Anterior cingulate cortex (tissue), 58 donors: ENCODE measurements around the gene MXI1.
"Not testable (repeated sequence)": the region's sequence is repeated elsewhere in the genome, so short reads cannot be mapped to it uniquely, and the experiment has no call there.

Experiments used
- DNase-seq, 58 donors: peaks; one replicate each; lab custom pipeline; 2025; lab: John Stamatoyannopoulos, UW

MXI1 gene

GRCh38 chr10:110179220-110179619 is 28.2 kb upstream of the MXI1 start:
- DNase-seq = no peak

- no peak for DNase-seq
Measured at GRCh38 chr10:110181451-110181850, 26.0 kb upstream of the MXI1 start.

GRCh38 chr10:110181911-110182310 is 25.5 kb upstream of the MXI1 start:
- DNase-seq = no peak

- no peak for DNase-seq
Measured at GRCh38 chr10:110184398-110184797, 23.0 kb upstream of the MXI1 start.

GRCh38 chr10:110185646-110186182 is 21.7 kb upstream of the MXI1 start:
- DNase-seq = not testable (repeated sequence)

- no peak for DNase-seq
Measured at GRCh38 chr10:110190170-110190569, 17.2 kb upstream of the MXI1 start.

GRCh38 chr10:110192552-110192951 is 14.9 kb upstream of the MXI1 start:
- no peak for DNase-seq

GRCh38 chr10:110200503-110200902 is 6.9 kb upstream of the MXI1 start:
- no peak for DNase-seq

- not testable (repeated sequence) for DNase-seq
Measured at GRCh38 chr10:110201046-110201445, 6.4 kb upstream of the MXI1 start.

GRCh38 chr10:110203500-110204455 is 3.6 kb upstream of the MXI1 start:
- no peak for DNase-seq

- no peak for DNase-seq
Measured at GRCh38 chr10:110205051-110205675, 2.2 kb upstream of the MXI1 start.

- DNase-seq = peak in 22 of 58 donors; percentile 19 to 68 (median 48)
Measured at GRCh38 chr10:110207805-110208613, 604 bp downstream of the MXI1 start.

GRCh38 chr10:110208614-110209453 is 1.4 kb downstream of the MXI1 start:
- DNase-seq = peak in 42 of 58 donors; percentile 22 to 79 (median 58)

- DNase-seq = peak in 47 of 58 donors; percentile 32 to 84 (median 68)
Measured at GRCh38 chr10:110209454-110209925, 2.1 kb downstream of the MXI1 start.

GRCh38 chr10:110209926-110210673 is 2.7 kb downstream of the MXI1 start:
- DNase-seq = peak in 41 of 58 donors; percentile 34 to 83 (median 65)

- DNase-seq = peak; percentile 83 to 99 (median 98)
Measured at GRCh38 chr10:110210674-110211464, 3.5 kb downstream of the MXI1 start.

- no peak for DNase-seq
Measured at GRCh38 chr10:110211465-110211843, 4.0 kb downstream of the MXI1 start.
